Fibroblast of skin of left biceps (primary cell): ENCODE data around the gene TSPY8.
"Not testable (repeated sequence)": the region's sequence is repeated elsewhere in the genome, so short reads cannot be mapped to it uniquely, and the experiment has no call there.

Experiments
- DNase-seq, 2 experiments: peaks; one replicate each; pipeline ENCODE4 v3.0.0-alpha.2; 2013; ENCODE audit warnings: low read depth in 2 of 2

The TSPY8 gene, protein sequence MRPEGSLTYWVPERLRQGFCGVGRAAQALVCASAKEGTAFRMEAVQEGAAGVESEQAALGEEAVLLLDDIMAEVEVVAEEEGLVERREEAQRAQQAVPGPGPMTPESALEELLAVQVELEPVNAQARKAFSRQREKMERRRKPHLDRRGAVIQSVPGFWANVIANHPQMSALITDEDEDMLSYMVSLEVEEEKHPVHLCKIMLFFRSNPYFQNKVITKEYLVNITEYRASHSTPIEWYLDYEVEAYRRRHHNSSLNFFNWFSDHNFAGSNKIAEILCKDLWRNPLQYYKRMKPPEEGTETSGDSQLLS

DNA sequence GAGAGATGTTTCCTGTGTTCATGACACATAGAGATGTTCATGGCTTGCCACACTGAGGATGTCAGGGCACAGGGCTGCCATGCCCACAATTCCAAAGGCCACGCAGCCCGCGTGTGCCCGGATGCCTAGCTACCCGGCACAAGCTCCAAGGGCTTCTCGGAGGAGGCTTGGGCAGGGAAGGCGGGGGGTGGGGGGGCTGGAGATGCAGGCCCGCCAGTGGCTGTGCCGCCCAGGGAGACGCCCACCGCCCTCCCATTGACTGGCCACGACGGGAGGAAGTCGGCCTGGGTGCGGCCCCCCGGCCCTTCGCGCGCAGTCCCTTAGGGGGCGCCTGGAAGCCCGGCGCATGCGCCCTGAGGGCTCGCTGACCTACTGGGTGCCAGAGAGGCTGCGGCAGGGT is at the start of gene TSPY8:
TSS of gene TSPY8 (plus strand) at position 301 of the 400 bp plus-strand sequence. CDS start at position 347, 46 bp downstream.
- not testable (repeated sequence) for DNase-seq

GRCh38 chrY:9320996-9321395 is 36.6 kb upstream of the TSPY8 start:
- DNase-seq: no peak

DNA sequence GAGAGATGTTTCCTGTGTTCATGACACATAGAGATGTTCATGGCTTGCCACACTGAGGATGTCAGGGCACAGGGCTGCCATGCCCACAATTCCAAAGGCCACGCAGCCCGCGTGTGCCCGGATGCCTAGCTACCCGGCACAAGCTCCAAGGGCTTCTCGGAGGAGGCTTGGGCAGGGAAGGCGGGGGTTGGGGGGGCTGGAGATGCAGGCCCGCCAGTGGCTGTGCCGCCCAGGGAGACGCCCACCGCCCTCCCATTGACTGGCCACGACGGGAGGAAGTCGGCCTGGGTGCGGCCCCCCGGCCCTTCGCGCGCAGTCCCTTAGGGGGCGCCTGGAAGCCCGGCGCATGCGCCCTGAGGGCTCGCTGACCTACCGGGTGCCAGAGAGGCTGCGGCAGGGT is 20.4 kb upstream of the TSPY8 start, which contains the start of gene TSPY4:
TSS of gene TSPY4 (plus strand) at position 301 of the 400 bp plus-strand sequence. CDS start at position 347, 46 bp downstream.
- not testable (repeated sequence) for DNase-seq

DNA sequence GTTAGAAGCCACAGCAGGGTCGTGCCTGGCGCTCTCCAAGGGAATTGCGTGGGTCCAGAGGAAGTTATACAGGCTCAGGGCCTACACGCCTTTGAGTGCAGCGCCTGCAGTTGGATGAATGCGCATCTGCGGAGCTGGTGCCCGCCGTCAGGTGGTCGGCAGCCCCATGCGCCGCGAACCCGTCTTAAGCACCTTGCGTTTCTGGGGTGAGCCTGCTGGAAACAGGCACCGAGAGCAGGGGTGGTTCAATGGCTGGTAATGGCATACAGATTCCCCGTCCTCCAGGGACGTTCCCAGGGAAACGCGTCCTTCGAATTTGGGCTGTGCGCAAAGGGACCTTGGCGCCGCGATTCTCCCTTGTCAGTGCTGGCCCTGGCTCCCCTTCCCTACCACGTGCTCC is 38.9 kb downstream of the TSPY8 start:
- not testable (repeated sequence) for DNase-seq

GRCh38 chrY:9398121-9398520 is 40.5 kb downstream of the TSPY8 start, which contains the start of gene TSPY3:
TSS of gene TSPY3 (plus strand) at chrY:9398421. CDS start at chrY:9398467, 46 bp downstream.
- DNase-seq: not testable (repeated sequence)
